Dermis blood vessel endothelial cell (primary cell): Measurements from ENCODE around the gene XPNPEP3. TPM values are rescaled to one million over a fixed set of nuclear protein-coding genes. Genes with fewer than 3 reads are reported as not detected.
"Not testable (repeated sequence)": the region's sequence is repeated elsewhere in the genome, so short reads cannot be mapped to it uniquely, and the experiment has no call there.

ENCODE experiments used
- DNase-seq: peaks from one replicate; pipeline ENCODE4 v3.0.0; 2010
- total RNA-seq: library from RNA; depleted of rRNA; stranded (reverse); fragments of >200 nt; gene quantifications from 2 replicates; pipeline ENCODE4 v1.2.3, GENCODE V29; 2014

Gene XPNPEP3
- total RNA-seq, 1 donor from 2014 or later, result 5.3 TPM

GRCh38 chr22:40857309-40857855, 434 bp downstream of the XPNPEP3 start:
- no peak for DNase-seq

DNA sequence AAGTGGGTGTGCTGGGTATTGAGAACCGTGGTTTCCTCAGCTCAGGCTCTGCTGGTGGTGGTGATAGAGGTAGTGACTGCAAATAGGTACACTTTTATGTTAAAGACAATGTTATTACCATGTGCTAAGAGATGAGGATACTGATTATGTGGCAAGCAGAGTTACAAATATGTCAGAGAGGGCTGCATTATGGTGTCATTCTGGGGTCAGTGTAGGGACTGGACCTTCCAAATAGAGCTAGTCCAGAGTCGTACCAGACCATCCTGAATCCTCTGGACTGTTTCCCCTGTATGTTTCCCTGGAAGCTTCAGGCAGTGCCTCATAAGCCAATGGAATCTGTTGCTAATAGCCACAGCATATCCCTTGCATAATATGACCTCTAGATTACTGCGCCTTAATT, 5.1 kb downstream of the XPNPEP3 start, which contains the start of gene DNAJB7:
Gene DNAJB7 (minus strand): TSS at position 101 of the 400 bp plus-strand sequence. CDS start 119 bp downstream, outside the sequence.
- DNase-seq, result no peak

DNA sequence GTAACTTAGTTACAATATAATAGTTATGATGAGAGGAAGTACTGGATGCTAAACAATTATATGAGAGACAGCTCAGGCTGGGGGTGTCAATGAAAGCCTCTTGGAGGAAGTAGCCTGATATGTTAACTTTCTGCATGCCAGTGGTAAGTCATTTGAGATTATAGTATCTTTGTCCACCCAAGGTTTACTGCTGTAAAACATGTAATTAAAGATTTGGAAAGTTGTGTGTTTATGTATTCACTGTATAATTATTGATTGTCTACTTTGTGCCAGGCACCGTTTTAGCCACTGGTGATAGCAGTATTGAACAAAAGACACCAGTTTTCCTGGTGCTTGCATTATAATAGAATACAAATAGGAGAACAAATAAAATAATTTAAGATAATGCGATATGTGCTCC, 5.6 kb downstream of the XPNPEP3 start:
- no peak for DNase-seq

GRCh38 chr22:40867109-40867508, 10.2 kb downstream of the XPNPEP3 start:
- DNase-seq, result no peak

GRCh38 chr22:40868379-40868778, 11.4 kb downstream of the XPNPEP3 start:
- not testable (repeated sequence) for DNase-seq

GRCh38 chr22:40874016-40874415, 17.1 kb downstream of the XPNPEP3 start:
- no peak for DNase-seq

DNA sequence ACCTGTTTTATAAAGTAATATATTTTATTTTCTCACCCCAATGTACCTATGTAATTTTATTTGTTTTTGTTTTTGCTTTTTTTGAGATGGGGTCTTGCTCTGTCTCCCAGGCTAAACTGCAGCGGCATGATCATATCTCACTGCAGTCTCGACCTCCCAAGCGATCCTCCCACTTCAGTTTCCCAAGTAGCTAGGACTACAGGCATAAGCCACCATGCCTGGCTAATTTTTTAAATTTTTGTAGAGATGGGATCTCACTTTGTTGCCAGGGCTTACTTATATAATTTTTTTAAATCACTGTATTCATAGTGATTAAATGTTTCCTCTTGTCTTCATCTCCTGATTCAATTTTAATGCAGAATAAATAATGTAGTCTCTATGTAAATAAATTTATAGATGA, 18.2 kb downstream of the XPNPEP3 start:
- no peak for DNase-seq

- no peak for DNase-seq
These were observed 20.0 kb downstream of the XPNPEP3 start for GRCh38 chr22:40876907-40877306.

GRCh38 chr22:40877488-40877887, 20.5 kb downstream of the XPNPEP3 start:
- no peak for DNase-seq

- DNase-seq, result no peak
These were observed 22.0 kb downstream of the XPNPEP3 start for GRCh38 chr22:40878922-40879321.

DNA sequence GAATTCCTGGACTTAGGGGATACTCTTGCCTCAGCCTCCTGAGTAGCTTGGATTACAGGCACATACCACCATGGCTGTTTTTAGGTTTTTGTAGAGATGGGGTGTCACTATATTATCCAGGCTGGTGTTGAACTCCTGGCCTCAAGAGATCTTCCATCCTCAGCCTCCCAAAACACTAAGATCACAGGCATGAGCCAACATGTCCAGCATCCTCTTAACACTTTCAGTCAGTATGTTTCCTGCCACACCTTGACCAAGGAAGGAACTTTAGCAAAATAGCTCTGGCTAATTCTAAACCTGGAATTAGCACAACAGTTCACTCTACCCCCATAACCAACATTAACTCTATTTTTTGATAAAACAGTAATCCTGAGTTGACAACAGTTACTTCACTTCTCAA, 32.2 kb downstream of the XPNPEP3 start:
- no peak for DNase-seq

DNA sequence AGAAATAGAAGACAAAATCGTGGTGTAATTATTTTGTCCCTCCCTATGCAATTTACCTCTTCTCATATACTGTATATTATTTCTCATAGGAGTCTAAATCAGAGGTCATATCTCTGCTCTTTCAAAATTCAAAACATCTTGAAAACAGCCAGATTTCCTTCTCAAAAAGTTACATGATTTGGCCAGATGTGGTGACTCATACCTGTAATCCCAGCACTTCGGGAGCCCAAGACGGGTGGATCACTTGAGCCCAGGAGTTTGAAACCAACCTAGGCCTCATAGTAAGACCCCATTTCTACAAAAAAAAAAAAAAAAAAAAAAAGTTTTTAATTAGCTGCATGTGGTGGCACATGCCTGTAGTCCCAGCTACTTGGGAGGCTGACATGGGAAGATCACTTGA, 33.9 kb downstream of the XPNPEP3 start:
- DNase-seq, result no peak

- no peak for DNase-seq
These were observed 37.5 kb downstream of the XPNPEP3 start for GRCh38 chr22:40894417-40894816.

DNA sequence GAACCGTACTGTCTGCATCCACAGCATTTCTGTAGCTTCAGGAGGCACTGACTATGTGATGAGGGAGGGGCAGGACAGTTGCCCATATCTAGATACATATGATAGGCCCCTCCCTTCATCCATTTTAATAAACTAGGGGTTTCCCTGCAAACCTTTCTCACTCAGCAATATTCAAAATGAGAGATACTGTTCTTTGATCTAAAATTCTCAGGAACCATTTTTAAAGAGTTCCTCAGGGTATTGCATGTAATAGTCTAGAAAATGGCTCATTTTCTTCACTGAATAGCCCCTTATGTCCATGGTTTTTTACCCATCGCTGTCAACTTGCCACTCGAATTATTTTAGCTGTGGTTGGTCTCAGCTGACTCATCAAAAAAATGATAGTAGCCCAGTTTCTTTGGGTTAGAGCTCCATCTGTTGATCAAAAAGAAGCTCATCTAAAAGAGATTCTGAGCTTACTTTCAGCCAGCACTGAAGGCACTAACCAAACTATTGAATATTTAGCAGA, 42.0 kb downstream of the XPNPEP3 start:
- DNase-seq, result peak; percentile 72

DNA sequence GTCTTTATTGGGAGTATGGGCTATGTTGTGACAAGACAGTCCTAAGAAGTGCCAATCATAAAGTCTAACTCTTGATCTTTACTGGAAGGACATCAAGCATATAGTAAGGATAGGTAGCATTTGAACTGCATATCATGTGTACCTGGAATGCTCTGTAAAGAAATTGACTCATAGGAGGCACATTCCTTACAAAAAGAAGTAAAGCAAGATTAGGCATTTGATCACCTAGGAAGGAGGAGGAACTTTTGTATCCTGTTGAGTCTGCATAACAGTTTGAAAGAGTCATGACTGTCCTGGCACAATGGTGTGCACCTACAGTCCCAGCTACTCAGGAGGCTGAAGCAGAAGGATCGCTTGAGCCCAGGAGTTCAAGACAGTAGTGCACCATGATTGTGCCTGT, 47.2 kb downstream of the XPNPEP3 start:
- no peak for DNase-seq

- no peak for DNase-seq
These were observed 51.9 kb downstream of the XPNPEP3 start for GRCh38 chr22:40908895-40909294.

- DNase-seq, result no peak
These were observed 54.8 kb downstream of the XPNPEP3 start for GRCh38 chr22:40911772-40912171.

DNA sequence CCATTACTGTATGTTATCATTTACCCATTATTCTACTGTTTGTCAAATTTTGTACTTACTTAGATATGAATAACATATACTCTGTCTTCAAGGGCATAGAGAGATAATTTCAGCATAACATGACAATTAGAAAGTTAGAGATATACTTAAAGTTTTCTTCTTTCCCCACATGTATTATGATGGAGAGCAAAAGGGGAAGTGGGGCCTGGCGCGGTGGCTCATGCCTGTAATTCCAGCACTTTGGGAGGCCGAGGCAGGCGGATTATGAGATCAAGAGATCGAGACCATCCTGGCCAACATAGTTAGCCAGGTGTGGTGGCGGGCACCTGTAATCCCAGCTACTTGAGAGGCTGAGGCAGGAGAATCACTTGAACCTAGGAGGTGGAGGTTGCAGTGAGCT, 56.0 kb downstream of the XPNPEP3 start:
- not testable (repeated sequence) for DNase-seq

DNA sequence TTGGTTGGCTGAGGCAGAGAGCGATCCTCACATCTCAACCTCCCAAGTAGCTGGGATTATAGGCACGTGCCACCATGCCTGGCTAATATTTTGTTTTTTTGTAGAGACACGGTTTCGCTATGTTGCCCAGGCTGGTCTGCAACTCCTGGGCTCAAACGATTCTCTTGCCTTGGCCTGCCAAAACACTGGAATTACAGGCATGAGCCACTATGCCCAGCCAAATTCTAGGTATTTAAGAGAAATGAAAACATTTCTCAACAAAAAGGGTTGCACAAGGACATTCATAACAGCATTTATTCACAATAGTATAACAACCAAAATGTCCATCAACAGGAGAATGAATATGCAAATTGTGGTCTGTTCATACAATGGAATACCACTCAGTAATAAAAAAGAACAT, 62.5 kb downstream of the XPNPEP3 start:
- no peak for DNase-seq

- DNase-seq, result no peak
These were observed 63.6 kb downstream of the XPNPEP3 start for GRCh38 chr22:40920526-40920925.

- peak; percentile 84 for DNase-seq
These were observed 65.7 kb downstream of the XPNPEP3 start for GRCh38 chr22:40922484-40923303.

DNA sequence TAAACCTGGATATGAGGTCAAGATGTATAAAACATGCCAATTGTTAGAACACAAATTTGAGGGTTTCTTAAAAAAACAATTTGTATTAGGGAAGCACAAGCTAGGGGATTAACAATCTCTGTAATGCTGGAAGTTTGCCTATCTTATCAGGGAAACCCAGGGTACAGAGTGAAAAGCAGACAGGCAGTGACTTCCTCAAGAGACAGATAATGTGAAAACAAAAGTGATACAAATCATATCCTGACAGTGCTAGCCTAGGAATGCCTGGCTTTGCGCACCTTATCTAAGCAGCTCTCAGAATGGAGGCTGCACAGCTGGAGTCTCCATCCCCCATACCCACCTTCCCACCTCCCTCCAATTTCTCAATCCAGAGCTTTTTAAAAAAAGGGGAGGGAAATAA, 71.7 kb downstream of the XPNPEP3 start:
- DNase-seq, result peak; percentile 35

DNA sequence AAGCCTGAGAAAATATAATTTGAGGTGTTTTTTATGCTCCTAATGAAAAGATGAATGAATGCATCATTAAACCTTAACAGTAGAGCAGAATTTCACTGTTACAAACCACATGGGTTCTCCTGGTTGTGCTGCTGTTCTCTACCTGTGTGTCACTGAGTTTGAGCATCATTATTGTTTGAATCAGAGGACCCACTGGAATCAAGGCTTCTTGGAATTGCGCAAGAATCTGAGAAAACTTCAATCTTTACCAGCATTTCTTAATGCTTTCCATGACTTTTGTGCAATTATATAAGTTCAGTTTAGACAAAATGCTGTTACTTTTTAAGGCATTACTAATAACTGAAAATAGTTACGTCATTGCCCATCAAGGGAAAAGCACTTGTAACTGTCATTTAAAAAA, 75.4 kb downstream of the XPNPEP3 start:
- no peak for DNase-seq

- no peak for DNase-seq
These were observed 82.3 kb downstream of the XPNPEP3 start for GRCh38 chr22:40939202-40939601.
